Measurements from ENCODE around the gene PTMS. TPM values are rescaled to one million over a fixed set of nuclear protein-coding genes. Genes with fewer than 3 reads are reported as not detected.

Gene PTMS
- total and polyA plus RNA-seq, 10 of the 15 experiments (the other 5 are each of a cell fraction or from before 2014, with no cell fraction given) = 2.1 to 127 (median 29.8) TPM

- DNase-seq (ENCODE audit: low read depth, low spot score) = no peak
- TF ChIP-seq CHD2 (IDR thresholded peaks at IDR 0.05; ENCODE audit: borderline replicate concordance, low read depth, low read length) = no peak
- no peak for TF ChIP-seq DPF2 (IDR thresholded peaks at IDR 0.05)
- no peak for TF ChIP-seq SUZ12 (IDR thresholded peaks at IDR 0.05; ENCODE audit: unreplicated experiment)
- TF ChIP-seq CBX5 (IDR thresholded peaks at IDR 0.05; ENCODE audit: low read depth) = no peak
- peak in 1 of 2 experiments; percentile 32; a peak in 1 of 4 replicates for TF ChIP-seq BHLHE40 (IDR thresholded peaks at IDR 0.05; ENCODE audit: borderline replicate concordance in 1 of 2, low read depth in 2 of 2, low read length in 1 of 2)
- TF ChIP-seq ETV6 (conservative IDR thresholded peaks at IDR 0.05 in 1 of 2, IDR thresholded peaks at IDR 0.05 in 1 of 2; ENCODE audit: borderline replicate concordance in 1 of 2, low read depth in 1 of 2) = no peak
- TF ChIP-seq EGR1 (IDR thresholded peaks at IDR 0.05; ENCODE audit: borderline replicate concordance in 1 of 2, low read depth in 2 of 2, low read length in 2 of 2) = peak in 1 of 2 experiments; percentile 59; a peak in 2 of 3 replicates
- 0 out of 2 replicates have a peak, but pooled peaks have one; percentile 15 for TF ChIP-seq GATAD2B (conservative IDR thresholded peaks at IDR 0.05; ENCODE audit: low read depth)
- in situ Hi-C loops (cut with MboI) (no loop called here), intact Hi-C loops (cut with micrococcal nuclease; ENCODE audit: unreplicated experiment) (no loop called here)
- Histone ChIP-seq H3K27ac (ENCODE audit: control insufficient read depth, insufficient read depth) (peak overlapping the region; percentile 3; the same call in 1 of the 2 replicates), H4K20me1 (ENCODE audit: control insufficient read depth, insufficient read depth) (no peaks in the 10 kb centered on the region), H3K4me2 (ENCODE audit: control insufficient read depth, insufficient read depth) (peak overlapping the region; percentile 83), H3K4me3 (peak overlapping the region; percentile 34; the same call in 1 of the 2 replicates), H2AFZ (ENCODE audit: control insufficient read depth, low read depth, low read length) (no peak overlapping the region), H3K4me1 (ENCODE audit: control insufficient read depth, insufficient read depth, low read length) (peaks cover 46% of the 10 kb centered on the region), H3K27me3 (replicated peaks in 1 of 2; ENCODE audit: control insufficient read depth in 2 of 2, insufficient read depth in 2 of 2, low read length in 1 of 2) (no peaks in the 10 kb centered on the region), H3K9me3 (replicated peaks; ENCODE audit: control insufficient read depth, insufficient read depth, low read length) (no peaks in the 10 kb centered on the region), H3K79me2 (ENCODE audit: control insufficient read depth, insufficient read depth, low read length) (peaks cover under 1% of the 10 kb centered on the region; the same call in 1 of the 2 replicates), H3K9ac (ENCODE audit: control insufficient read depth, insufficient read depth, low read length) (no peak overlapping the region), H3K36me3 (ENCODE audit: control insufficient read depth in 2 of 2, insufficient read depth in 2 of 2, low read length in 1 of 2) (no peaks in the 10 kb centered on the region)
- CTCF ChIA-PET = interaction anchor here (0.9 to 12.7 kb wide), 4 partner anchors 7 to 263 kb away, joined by 3 to 221 read pairs (median 25); partner anchors contain the start of genes MLF2 and PTMS
- ATAC-seq = peak; percentile 45
- POLR2A ChIA-PET = interaction anchor here (1.5 to 2.0 kb wide), 5 partner anchors 10 to 78 kb away, joined by 4 to 5 read pairs (median 5); partner anchors contain the start of genes MLF2 and USP5
- SMC1A ChIA-PET (ENCODE audit: uncharacterized antibody, unreplicated experiment) = interaction anchor here (0.6 to 3.6 kb wide), 5 partner anchors 15 to 78 kb away, joined by 3 to 20 read pairs (median 3); partner anchors contain the start of genes CDCA3, COPS7A, MLF2 and USP5
- BruUV-seq (replicated peaks) = no TSS peak
- 39% methylated on average over 48 of the region's 60 CpGs for WGBS (ENCODE audit: insufficient coverage, insufficient replicate concordance, low lambda C conversion rate, missing lambda C conversion rate)
- RAD21 ChIA-PET (ENCODE audit: unreplicated experiment) = interaction anchor here (0.7 to 5.7 kb wide), 2 partner anchors 8 to 20 kb away, joined by 3 to 68 read pairs; partner anchors contain the start of gene MLF2
- no peak for FAIRE-seq
Measured at GRCh38 chr12:6773590-6774351, 7.6 kb downstream of the PTMS start.
